ENCODE measurements around the gene CEBPG.

Gene CEBPG

DNA sequence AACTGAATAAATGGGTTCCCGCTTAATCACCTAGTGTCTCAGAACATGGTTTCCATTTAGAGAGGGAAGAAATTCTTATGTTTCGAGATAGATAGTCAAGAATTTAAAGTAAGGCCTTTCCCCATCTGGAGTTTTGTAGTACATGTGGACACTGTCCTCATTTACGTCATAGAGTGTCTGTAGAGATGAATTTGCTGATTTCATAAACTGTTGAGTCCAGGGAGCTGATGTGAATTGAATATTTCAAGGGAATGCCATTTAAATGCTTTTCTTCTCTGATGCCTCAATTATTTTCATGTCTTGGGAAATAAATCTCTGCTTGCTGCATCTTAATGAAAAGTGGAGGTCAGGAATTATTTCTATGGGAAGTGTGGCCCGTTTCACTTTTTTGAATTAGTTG lies 9.5 kb downstream of the CEBPG start:
- no peak for DNase-seq

- DNase-seq = no peak
Measured at GRCh38 chr19:33383720-33384292, 10.3 kb downstream of the CEBPG start.

- no peak for DNase-seq
Measured at GRCh38 chr19:33384983-33385382, 11.5 kb downstream of the CEBPG start.

DNA sequence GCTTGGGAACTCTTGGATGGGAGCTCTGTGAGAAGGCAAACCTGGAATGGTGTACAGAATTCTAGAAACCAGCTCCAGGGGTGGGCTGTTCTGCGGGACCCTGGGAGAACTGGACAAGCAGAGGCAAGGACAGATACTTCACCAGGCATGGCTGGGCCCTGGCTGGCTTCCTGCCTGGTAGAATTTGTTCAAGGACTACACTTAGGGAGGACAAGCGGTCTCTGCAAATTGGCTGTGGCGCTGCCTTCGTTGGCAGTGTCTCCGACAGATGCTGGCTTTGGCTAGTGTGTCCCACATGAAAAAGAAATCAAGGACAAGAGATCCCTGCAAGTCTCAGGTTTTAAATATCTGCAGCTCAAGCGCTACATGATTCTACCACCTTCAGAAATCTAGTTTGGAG lies 12.4 kb downstream of the CEBPG start:
- DNase-seq = no peak

DNA sequence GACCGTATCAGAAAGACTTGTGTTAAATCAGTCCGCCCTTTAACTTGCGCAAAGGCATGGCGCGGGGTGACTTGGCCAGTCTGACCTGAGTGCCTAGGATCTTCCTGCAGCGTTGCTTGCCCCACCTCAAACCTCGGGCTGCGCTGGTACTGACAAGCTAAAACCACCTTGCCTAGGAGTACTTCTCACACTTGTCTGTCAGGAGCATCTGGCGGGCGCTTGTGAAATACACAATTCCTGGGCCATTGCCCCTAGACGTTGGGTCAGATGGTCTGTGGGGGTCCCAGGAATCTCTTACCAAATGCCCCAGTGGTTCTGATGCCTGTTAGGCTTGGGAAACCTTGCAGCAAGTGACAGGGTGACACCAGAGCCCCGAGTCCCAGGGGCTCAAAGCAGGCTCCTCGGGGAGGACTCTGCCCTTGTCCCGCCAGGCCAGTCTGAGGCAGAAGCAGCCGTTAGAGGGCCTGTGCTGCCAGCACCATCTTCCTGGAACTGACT lies 12.9 kb downstream of the CEBPG start:
- DNase-seq = no peak

GRCh38 chr19:33387351-33388230 lies 14.1 kb downstream of the CEBPG start:
- no peak for DNase-seq

- DNase-seq = no peak
Measured at GRCh38 chr19:33388231-33388724, 14.8 kb downstream of the CEBPG start.

GRCh38 chr19:33388725-33389420 lies 15.4 kb downstream of the CEBPG start:
- no peak for DNase-seq

DNA sequence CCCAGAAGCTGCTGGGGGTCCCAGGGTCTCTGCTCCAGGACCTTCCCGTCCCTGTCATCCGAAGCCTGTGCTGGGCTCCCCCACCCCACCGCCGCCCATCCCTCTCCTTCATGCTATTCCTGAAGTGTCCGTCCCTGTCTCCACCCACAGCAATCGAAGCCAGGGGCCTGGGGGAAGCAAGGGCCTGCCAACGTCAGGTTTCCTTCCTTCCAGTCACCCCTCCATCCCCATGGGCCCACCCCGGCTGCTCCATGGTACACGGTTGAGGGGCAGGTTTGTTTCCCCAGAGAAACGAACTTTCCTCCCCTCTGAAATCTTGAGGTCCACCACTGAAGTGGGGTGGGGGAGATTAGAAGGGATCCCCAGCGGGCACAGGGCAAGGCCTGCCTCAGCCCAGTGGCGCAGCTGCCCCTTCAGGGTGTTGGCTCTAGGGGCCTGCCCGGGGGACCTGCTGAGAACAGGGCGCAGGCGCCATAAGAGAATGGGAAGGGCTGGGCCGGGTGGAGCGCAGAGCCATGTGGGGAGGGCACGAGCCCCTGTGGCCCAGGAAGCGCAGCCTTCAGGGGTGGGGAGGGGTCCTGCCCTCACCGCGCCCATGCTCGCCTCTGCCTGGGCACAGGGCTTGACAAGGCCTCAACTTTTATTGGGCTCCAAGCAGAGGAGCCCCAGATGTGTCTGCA lies 16.1 kb downstream of the CEBPG start:
- DNase-seq = no peak

DNA sequence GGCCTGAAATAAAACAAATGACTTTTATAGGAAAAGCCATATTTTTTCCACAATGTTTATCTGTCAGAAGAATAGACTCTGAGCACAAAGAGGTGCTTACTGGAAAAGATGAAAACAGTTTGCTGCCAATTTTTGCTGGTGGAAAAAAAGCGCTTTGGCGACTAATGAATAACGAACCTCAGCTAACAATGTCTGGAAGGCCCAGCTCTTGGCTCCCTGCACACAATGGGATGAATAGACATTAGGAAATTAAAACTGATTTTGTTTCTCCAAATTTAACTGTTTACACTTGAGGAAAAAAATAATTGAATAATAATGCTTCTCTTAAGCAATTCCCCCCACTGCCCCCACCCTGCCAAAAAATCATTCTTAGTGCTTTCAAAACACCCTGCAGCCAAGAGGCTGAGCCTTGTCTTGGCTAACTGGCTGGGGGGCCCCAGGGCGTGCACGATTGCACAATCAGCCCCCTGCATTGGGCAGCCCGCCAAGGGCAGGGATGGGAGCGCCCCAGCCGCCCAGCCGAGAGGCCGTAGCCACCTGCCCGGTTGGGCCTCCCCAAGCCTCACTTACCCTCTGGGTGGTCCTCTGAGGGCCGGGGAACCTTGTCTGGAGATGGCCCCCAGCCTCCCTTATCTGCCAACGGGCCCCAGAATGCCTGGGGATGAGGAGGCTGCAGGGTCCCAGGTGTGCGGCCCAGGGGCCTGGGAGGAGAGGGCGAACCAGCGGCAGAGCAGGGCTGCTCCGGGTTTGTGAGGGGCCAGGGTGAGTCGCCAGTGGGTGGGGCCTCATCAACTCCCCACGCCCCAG lies 16.8 kb downstream of the CEBPG start:
- DNase-seq = no peak

- DNase-seq = no peak
Measured at GRCh38 chr19:33390908-33391630, 17.6 kb downstream of the CEBPG start.

DNA sequence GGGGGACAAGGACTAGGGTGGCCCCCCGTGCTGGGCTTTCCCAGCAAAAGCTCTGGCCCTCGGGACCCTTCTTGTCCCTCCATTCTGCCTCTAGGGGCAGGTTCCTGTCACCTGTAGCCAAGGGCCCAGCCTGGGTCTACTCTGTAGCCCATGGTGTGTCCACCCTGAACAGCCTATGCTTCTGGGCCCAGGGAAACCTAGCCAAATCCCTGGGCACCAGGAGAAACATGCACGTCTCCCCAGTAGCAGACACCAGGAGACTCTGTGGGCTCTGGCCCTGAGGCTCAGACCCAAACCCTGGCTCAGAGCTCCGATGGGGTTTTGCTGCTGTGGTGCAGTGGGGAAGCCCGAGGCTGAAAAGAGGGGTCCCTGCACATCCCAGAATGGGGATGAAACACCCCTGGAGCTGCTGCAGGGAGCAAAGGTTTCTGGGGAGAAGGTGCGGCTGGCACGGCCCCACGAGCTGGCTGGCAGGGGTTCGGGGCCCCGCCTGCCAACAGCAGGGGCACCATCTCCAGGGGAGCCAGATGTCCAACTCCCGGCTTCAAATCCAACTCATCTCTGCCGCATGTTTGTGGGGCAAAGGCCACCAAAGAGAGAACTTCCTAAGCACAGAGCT lies 18.2 kb downstream of the CEBPG start:
- DNase-seq = no peak

DNA sequence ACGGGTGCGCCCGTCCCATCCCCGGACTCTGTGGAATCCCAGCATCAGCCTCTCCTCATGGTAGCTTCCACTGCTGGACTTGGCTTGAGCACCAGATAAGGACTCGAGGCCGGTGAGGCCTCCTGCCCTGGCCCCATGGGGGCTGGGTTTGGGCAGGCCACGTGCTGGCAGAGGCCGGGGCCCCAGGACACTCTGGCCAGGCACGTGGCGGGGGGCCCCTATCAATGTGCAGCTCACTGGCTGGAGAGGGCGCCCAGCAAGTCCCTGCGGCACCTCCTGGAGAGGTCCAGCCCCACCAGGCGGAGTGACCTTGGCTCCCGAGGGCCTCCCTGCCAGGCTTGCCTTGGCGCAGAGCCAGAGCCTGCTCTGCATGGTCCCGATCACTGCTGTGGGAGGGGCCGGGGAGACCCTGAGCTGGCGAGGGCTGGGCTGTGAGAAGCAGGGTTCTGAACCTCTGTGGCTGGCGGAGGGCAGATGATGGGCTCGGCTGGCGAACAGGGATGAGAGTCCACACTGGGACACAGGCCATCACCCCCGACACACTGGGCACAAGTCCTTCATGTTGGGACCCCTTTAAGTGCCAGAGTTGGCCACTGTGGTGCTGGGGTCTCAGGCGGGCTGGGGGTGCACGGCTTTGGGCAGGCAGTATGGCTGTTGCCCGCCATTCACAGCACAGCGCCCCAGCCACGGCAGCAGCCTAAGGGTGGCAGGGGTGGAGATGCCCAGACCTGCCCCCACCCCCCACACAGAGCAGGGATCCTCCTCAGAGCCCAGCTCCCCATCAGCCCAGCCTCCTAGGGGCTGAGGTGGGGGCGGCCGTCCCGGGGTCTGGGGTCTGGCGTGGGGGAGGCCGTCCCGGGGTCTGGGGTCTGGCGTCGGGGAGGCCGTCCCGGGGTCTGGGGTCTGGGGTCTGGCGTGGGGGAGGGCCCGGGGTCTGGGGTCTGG lies 19.1 kb downstream of the CEBPG start:
- no peak for DNase-seq

DNA sequence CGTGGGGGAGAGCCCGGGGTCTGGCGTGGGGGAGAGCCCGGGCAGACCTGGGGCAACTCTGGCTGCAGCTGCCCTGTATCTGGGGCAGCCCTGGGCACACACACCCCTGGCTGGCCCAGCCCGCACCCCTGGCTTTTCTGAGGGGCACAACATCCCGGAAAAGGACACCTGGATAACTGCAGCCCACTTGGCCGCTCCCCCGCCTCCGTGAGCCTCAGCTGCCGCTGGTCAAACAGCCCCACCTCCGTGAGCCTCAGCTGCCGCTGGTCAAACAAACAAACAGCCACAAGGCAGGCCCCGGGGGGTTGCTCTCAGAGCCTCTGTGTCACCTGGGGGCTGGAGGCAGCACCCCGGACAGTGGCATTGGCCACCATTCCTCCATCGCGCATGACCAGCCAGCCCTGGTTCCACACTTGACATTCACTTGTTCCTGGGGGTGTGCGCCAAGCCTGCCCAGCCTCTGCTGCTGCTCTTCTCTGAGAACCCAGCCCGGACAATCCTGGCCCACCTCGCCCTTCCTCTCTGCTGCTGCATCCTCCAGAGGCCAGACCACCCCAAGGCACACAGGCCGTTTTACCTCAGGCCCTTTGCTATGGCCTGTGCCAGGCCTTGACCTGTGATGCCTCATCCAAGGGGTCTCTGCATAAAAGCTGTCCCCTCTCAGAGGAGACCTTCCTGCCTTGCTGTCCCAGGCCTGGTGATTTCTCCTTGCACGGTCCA lies 19.9 kb downstream of the CEBPG start:
- DNase-seq = no peak

GRCh38 chr19:33394006-33394722 lies 20.7 kb downstream of the CEBPG start:
- peak; percentile 84 for DNase-seq

DNA sequence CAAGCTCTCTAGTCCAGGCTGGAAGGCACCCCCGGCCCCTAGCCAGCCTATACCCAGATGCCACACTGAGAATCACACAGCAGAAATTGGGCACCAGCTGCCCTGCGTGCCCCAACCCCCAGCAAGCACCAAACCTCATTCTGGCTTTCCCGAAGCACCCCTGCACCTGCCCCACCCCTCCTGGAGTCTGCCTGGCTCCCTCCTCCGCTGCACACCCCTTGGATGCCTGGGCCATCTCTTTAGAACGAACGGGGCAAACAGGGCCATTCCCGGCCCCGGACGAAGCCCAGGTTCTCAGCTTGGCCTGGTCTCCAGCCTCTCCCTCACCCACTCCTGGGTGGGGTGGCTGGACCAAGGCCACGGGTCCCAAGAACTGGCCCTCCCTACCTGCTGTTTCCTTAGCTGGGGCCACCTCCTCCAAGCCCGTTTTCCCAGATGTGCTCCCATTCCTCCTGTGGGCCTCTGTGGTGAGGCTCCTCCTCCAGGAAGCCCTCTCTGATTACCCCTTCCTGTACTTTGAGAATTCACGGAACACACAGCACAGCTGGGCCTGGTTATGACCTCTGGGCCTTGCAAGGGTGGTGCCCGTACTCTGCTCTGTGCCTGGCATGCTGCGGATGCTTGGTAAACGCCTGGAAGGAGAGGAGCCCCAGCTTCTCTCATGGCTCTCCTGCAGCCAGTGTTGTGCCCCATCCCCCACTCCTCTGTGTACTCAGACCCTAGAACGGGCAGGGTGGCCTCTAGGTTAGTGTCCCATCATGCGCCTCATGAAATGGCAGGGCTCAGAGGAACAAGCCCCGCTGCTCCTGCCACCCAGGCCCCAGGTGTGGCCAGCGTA lies 21.4 kb downstream of the CEBPG start:
- no peak for DNase-seq
